Activated naive CD8-positive, alpha-beta T cell treated with anti-CD3 and anti-CD28 coated beads, Interleukin-2, amount 50 U/mL, for 24 hours (primary cell): Measurements from ENCODE around the gene FAM131A.

Experiments used
- ATAC-seq: fragments of 150-1000 bp; cut with Tn5 transposase; one replicate; pipeline ENCODE4 v1.10.0; 2021
- DNase-seq: peaks from one replicate; pipeline ENCODE4 v3.0.0; 2021
- H3K27ac Mint-ChIP-seq: one replicate; pipeline ENCODE4 v1.8.0; 2021; ENCODE audit warnings: mild to moderate bottlenecking, mixed read lengths
- H3K27me3 Mint-ChIP-seq: one replicate; pipeline ENCODE4 v1.8.0; 2021; ENCODE audit warnings: mixed read lengths
- H3K36me3 Mint-ChIP-seq: one replicate; pipeline ENCODE4 v1.8.0; 2021; ENCODE audit warnings: low read depth, mixed read lengths
- H3K4me1 Mint-ChIP-seq: one replicate; pipeline ENCODE4 v1.8.0; 2021; ENCODE audit warnings: mixed read lengths
- H3K4me3 Mint-ChIP-seq: one replicate; pipeline ENCODE4 v1.8.0; 2021; ENCODE audit warnings: mild to moderate bottlenecking, moderate library complexity, mixed read lengths
- H3K9me3 Mint-ChIP-seq: one replicate; pipeline ENCODE4 v1.8.0; 2021; ENCODE audit warnings: mixed read lengths

The FAM131A gene

GRCh38 chr3:184389384-184389783 lies 52.0 kb downstream of the FAM131A start:
- DNase-seq = no peak
- Mint-ChIP-seq H3K4me3 (no peak overlapping the region), H3K9me3 (no peaks in the 10 kb centered on the region), H3K36me3 (no peaks in the 10 kb centered on the region), H3K27me3 (peaks cover 23% of the 10 kb centered on the region), H3K27ac (no peak overlapping the region), H3K4me1 (no peaks in the 10 kb centered on the region)
- no peak for ATAC-seq

- peaks cover 23% of the 10 kb centered on the region for H3K27me3 Mint-ChIP-seq
These were observed 52.6 kb downstream of the FAM131A start for GRCh38 chr3:184389935-184390528.

GRCh38 chr3:184391266-184391665 lies 53.9 kb downstream of the FAM131A start:
- H3K4me1 Mint-ChIP-seq = no peaks in the 10 kb centered on the region
- no peak overlapping the region for H3K27ac Mint-ChIP-seq
- H3K9me3 Mint-ChIP-seq = no peaks in the 10 kb centered on the region
- peaks cover 18% of the 10 kb centered on the region for H3K27me3 Mint-ChIP-seq
- ATAC-seq (no peak), DNase-seq (no peak)
- no peaks in the 10 kb centered on the region for H3K36me3 Mint-ChIP-seq
- H3K4me3 Mint-ChIP-seq = no peak overlapping the region

More at GRCh38 chr3:184389935-184390528, 52.6 kb downstream of the FAM131A start:
- Mint-ChIP-seq H3K4me3 (no peak overlapping the region), H3K27ac (no peak overlapping the region), H3K9me3 (no peaks in the 10 kb centered on the region), H3K4me1 (no peaks in the 10 kb centered on the region), H3K36me3 (no peaks in the 10 kb centered on the region)
- no peak for DNase-seq
- ATAC-seq = no peak

- Mint-ChIP-seq H3K27ac (no peak overlapping the region), H3K4me1 (no peaks in the 10 kb centered on the region), H3K27me3 (peaks cover 17% of the 10 kb centered on the region), H3K9me3 (no peaks in the 10 kb centered on the region), H3K36me3 (no peaks in the 10 kb centered on the region), H3K4me3 (no peak overlapping the region)
- ATAC-seq = no peak
- DNase-seq = no peak
These were observed 57.9 kb downstream of the FAM131A start for GRCh38 chr3:184395320-184395660.
